GM21515 (cell line): Measurements from ENCODE around the gene NNMT.

ENCODE experiments used
- ATAC-seq: cut with Tn5 transposase; IDR thresholded peaks from one replicate; pipeline ENCODE4 v1.9.1; 2021; ENCODE audit not compliant: unreplicated experiment

NNMT gene

DNA sequence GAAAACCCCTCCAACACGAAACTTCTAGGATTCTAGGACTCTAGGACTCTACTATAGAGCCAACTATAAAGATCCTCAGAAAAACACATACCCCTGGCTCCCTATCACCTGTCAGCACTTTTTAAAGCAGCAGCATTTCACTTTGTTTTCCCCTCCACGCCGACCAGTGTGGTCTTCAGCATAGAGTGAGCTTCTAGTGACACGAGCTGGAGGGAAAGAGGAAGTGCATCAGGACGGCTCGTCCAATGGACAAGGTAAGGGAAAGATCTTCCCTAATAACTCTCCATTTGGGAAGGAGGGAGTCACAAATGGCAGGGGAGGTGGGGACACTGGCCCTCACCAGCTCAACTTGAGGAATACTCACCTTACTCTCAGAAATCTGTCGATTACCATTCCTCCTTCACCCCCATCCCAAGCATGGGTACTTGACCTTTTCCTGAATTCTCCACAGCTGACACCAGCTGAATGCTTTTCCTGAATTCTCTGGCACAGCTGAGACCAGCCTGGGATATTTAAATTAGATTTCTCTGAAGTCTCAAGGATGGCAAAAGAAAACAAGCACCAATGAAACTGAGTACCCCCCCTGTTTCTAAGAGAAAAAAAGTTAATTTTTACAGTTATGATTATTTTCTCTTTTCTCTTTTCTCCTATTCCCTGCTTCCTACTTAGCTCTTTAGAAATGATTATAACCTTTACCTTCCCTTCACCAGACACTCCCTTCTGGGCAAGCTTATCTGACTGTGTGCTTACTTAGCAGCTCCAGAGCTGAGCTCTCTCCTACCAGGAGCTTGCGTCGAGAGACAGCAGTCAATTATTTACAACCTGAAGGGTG, 33.3 kb upstream of the NNMT start:
- ATAC-seq, result no peak

DNA sequence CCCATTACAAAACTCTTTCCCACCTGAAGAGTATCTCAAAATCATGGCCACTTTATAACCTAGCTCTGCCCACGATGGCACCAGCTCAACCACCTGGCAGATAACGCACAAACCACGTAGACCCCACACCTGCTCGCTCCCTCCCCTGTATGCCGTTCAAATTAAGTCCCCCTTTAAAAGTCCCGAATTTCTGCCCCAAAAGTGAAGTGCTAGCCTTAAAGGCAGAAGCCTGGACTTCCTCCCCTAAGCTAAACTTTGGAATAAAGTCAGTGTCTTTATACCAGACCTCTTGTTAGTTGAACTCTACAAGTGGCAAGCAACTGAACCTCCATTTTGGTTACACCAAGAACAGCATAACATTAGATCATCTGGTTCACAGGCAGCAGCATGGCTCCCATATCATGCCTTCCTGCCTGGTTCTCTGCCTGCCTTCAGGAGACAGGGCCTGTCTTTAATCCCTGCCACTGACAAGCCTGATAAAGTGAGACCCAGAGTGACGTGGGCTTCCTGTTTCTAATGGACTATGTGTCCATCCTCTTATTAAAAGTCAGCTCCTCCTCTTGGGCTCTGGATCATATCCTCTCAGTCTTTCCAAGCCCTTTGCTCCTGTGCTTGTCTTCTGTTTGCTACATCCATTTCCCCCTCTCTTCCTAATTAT, 32.6 kb upstream of the NNMT start:
- ATAC-seq, result no peak

DNA sequence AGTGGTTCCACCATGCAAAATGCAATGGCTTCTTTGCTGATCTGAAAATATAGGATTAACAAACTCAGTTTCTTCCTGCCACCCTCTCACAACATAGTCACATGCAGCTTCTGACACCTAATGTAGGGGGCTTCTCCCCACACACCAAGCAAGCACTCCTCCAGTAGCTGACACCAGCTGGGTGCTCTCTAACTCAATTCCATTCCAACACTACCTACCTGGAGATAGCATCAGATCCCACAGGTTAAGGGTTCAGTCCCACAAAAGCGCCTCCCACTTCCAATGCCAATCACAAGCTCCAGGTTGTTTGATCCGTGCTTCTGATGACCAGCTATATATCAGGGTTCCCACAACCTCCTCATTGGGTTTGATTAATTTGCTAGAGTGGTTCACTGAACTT, 31.8 kb upstream of the NNMT start:
- ATAC-seq, result no peak

DNA sequence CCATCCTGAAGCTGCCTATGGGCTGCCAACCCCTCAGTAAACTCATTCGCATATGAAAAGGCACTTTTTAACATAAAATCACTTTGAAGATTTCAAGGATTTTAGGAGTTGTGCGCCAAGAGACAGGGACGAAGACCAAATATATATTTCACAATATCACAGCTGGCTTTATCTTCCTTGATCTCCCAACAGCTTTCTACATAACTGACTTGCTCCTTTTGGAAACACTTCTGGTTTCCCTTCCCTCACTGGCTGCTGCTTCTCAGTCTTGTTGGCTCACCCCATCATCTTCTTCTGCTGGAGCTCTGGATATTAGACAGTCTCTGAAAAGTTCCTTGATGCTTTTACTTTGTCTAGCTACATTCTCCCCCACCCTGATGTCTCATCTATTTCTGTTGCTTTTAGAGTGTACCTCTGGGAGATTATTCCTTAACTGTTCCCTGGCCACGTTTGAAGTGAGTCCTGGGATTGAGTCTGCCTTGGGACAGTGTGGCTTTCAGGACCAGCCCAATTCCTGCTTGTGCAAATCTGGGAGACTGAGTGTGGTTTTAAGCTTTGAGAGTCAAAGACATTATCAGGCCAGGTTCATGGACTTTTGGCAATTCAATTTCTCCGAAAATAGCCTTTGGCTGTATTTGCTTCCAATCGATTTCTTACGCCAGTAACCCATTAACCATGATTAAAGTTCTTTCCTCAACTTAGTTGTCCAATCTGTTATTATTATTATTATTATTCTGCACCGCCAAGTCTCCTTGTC, 30.9 kb upstream of the NNMT start:
- no peak for ATAC-seq

DNA sequence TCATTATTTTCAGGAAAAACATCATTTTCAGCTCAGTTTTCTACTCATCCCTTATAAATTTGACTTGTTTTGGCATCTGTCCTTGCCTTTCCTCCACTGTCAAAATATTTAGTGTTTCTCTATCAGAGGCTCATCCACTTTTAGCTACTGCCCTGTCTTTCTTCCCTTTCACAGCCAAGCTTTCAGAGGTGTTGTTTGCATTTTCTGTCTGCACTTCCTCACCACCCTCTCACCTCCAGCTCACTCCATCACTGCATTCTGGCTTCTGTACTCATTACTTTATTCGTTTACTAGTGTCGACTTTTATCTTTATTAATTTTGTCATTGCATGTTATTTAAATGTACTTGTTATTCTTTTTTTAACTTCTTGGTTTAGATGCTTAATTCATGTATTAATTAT, 26.7 kb upstream of the NNMT start:
- no peak for ATAC-seq

DNA sequence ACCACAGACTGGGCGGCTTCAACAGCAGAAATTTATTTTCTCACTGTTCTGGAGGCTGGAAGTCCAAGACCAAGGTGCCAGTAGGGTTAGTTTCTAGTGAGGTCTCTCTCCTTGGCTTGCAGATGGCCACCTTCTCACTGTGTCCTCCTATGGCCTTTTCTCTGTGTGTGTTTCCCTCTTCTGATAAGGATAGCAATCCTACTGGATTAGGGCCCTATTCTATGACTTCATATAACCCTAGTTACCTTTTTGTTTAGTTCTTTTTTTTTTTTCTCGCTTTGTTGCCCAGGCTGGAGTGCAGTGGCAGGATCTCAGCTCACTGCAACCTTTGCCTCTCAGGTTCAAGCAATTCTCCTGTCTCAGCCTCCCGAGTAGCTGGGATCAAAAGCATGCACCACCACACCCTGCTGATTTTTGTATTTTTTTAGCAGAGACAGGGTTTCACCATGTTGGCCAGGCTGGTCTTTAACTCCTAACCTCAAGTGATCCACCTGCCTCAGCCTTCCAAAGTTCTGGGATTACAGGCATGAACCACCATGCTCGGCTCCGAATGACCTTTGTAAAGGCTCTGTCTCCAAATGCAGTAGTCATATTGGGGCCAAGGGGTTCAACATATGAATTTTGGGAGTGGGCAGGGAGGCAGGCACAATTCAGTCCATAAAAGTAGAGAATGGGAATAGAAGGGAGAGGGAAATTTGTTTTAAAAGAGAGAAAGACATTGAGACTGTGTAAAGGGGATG, 25.5 kb upstream of the NNMT start:
- ATAC-seq, result no peak

DNA sequence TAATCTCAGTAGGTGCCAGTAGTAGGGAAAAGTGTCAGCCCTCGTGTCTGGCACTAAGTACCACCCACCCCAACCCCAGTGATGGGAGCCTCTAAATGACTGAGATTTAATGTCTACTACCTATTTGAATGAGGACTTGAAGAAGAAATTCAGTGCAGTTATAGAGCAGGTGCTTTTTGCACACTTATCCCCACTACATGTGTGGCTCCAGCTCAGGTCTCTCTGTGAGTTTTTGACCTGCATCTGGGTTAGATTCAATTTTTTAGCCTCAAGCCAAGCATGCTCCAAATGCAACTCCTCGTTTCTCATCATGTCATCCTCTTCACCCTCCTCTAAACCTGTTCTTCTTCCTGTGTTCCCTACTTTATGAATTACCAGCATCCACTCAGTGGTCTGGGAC, 24.9 kb upstream of the NNMT start:
- ATAC-seq, result no peak

DNA sequence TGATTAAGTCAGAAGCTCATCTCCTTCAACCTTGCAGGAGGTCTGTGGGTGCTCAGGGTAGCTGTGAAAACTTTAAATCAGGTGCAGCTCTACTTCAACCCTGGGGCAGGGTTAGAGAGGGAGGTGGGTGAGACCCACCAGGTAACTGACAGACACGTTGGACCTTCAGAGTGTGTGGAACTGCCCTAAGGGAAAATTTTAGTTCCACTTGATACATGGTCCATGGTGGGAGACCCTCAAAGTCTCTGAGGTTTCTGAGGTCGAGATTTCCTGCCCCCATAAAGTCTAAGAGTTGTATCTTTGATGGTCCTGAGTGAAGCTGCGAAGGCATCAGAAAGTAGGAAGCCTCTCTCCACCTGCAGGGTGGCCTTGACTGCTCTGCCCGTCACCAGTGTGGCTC, 23.9 kb upstream of the NNMT start:
- no peak for ATAC-seq

DNA sequence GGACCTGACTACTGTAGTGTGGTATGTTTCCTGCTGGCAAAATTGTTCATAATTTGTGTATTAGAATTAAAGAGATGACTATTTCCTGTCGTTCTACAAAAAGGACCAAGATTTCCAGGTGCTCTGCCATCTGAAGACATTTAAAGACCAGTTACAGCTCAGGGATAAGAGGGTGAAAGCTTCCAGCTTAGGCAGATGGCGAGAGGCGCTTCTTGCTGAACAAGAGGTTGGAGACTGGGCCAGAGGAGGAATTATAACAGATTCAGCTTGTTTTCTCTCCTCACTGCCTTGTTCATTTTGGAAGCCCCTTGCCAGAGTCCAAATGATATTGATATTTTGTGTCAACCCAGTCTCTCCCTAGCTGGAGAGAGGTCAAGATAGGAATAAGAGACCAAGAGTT, 23.1 kb upstream of the NNMT start:
- no peak for ATAC-seq

DNA sequence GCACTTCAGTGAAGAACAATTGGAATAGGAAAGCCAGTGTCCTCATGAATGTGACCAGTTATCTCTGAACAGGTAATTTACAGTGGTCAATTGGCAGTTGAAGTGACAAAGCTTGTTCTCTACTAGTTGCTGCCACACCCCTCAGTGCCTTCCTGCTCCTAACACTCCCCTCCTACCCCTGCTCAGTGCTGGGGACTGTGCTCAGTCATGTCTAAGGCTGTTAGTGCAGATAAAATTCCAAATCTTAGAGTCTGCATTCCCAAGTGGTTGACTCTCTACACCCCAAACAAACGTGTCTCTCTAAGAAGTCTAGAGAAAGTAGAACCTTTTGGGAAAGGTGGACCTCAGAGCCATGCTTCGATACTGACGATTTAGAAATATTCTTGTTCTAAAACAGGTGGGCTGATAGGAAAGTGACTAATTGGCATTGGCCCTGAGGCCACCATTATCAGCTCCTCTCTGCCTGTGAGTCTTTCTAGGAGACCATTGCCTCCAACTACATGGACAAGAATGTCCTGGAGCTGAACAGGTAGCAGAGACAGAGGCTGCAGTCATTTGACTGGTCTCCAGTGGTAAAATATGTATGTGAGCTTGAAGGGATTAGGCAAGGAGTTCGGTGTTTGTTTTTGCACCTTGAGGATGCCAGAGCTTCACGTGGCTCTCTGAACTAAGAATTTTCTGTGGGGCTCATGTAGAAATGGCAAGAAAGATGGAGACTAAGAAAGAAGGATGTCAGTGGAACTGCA, 22.1 kb upstream of the NNMT start:
- ATAC-seq, result no peak

DNA sequence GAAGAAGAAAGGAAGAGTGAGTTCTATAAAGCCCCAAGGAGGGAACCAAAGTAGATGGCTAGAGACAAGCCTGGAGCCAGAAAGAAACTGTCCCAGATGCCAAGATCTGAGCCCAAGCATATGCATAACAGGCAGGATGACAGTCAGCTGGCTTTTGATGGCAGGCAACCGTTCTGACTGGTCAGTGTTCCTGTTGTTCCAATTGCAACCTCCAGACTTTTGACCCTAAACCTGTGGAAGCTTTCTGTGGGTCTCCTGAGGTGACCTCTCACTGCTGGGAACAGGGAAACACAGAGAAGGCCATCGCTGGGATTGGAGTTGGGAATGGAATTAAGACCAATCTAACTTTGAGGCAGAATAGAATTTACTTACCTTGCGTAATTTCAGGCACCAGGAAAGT, 21.6 kb upstream of the NNMT start:
- no peak for ATAC-seq

DNA sequence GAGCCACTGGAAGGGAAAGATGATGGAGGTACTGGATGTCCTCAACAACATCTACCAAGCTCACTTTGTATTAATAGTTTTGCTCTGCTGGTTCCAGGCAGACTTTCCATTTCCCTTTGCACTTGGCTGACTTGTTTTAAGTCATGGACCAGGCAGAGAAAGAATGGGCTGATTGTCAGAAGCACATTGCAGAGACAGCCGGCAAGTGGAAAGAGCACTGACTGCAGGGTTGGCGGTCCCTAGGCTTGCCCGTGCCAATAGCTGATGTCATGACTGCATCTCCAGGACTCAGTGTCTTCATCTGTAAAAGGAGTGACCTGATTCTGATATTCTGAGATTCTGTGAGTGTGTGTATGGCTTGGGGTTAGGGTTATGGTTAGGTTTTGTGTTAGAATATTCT, 20.9 kb upstream of the NNMT start:
- no peak for ATAC-seq

DNA sequence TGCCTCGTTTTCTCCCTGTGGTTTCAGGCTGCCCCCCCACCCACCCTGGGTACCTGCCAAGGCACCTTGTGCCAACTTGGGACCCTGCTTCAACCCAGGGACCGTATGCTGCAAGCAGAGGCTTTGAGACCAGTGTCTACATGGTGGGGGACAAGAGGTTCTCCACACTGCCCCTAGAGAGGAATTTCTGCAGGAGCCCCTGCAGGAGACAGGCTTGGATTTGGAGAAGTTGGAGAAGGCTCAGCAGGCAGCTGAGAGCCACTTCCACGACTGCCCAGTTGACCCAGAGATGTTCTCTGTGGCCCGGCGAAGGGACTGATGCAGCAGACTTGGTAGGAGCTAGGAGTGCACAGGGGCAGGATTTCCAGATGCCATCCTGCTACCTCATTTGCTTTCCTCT, 20.1 kb upstream of the NNMT start:
- no peak for ATAC-seq

DNA sequence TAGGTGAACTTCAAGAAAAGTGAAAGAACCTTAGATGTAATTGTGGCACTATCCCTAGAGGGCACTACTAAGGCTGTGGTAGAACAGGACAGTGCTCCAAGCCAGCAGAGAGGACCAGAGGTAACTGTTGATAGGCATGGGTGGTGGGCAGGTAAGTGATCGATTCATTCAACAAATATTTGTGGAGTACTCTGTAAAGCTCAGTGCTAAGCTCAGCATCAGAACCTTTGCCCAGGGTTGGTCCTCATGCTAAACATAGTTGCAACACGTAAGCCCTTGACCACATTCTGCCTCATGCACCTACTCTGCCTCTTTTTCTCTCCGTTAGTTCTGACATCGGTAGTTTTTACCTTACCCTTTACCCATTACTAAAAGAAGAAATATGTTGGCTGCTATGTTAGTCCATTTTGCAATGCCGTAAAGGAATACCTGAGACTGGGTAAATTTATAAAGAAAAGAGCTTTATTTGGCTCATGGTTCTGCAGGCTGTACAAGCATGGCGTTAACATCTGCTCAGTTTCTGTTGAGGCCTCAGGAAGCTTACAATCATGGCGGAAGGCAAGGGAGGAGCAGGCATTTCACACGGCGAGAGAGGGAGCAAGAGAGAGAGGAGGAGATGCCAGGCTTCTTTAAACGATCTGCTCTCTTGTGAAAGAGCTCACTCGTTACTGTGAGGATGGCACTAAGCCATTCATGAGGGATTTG, 18.4 kb upstream of the NNMT start:
- ATAC-seq, result no peak

DNA sequence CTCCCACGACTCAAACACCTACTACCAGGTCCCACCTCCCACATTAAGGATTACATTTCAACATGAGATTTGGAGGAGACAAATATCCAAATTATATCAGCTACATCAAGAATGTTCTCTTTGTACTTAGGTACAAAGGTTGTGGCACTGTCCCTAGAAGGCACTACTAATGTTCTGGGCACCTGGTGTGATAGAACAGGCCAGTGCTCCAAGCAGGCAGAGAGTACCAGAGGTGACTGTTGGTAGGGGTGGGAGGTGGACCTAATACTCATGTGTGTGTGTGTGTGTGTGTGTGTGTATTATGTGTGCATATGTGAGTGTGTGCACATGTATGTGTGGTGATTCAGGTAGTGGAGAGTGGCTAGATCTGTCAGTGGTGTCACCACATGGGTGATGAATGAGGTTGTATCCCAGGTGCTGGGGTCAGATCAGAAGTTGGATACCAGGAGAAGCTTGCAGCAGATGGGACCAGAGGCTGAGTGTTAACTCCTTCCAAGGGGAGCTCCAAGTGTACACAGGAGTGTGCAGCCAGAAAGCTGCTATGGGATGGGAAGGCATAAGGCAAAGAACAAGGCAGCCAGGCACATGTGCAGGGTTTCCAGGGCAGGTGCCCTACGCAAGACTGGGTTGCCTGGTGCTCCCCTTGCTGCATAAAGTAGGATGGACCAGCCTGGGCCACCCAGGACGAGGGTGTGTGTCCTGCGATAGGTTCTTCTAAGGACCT, 17.7 kb upstream of the NNMT start:
- ATAC-seq, result no peak

DNA sequence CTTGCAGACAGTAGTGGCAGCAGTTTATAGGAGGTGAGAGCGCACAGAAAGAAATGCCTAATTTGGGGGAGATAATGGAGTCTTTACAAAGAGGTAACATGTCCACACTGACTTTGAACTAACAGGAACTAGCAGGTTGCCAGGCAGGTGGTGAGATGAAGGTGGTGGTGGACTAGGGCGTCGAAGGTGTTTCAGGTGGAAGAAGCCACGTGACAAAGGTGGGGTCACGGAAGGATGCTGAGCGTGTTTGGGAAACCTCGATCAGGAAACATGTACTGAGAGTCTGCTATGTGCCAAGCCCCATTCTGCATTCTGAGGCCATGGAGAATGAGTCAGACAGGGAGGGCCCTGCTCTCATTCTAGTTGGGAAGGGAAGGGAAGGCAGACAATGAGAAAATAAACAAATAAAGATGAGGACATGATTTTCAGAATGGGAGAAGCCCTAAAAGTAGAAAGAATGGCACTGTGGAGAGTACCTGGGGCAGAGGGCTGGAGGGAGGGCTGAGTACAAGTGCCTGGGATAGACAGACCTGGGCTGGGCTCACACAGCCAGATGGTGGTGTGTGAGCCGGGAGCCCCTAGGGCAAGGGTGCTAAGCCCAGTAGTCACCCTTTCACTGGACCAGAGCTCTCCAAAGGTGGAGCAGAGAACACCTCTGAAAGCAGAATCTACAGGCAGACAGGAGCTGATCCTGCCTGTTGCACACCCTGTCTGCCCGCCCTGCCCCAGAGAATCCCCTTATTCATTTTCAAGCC, 16.2 kb upstream of the NNMT start:
- no peak for ATAC-seq

DNA sequence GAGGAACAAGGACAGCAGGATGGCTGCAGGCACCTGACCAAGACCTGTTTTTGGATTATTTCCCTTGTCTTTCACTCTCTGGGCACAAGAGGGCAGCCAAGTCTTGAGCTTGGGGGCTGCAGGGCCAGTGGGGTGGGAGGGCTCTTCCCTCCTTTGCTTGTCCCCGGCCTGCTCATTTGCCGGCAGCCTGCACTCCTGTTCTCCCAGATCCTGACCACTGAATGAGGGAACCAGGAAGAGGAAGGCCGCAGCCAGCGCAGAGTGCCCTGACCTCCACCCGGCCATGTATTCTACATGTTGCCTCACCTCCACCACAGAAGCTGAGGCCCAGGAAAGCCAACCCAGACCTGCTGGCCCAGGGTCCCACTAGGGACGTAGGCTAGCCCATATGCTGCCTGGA, 15.5 kb upstream of the NNMT start:
- ATAC-seq, result no peak

DNA sequence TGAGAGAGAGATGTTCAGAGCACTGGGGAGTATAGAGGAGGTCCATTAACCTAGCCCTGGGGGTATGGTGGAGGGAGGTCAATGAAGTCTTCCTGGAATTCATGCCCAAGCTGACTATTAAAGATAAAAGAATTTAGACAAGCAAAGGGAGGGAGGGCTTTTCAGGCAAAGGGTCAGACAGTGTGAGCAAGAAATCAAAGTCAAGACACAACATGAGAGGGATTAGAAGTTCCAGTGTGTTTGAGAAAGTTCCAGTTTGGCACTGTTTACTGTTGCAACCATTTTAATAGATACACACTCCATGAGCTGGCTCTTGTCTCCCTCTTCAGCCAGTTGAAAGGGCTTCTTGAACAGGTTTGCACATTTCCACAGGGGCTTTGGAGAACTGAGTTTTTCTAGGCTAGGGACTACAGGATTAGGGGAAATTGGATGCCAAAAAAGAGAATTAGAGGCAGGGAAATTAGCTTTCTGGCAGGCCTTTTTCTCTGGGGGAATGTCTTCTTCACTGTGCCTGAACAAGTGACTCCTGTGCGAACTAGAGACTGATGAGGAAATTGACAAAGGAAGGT, 14.7 kb upstream of the NNMT start:
- ATAC-seq, result no peak
